ENCODE data around the gene PAK3. TPM values are rescaled to one million over a fixed set of nuclear protein-coding genes. Genes with fewer than 3 reads are reported as not detected.

PAK3 gene
- total and polyA plus RNA-seq, 2 of the 8 experiments (the other 6 are each of a cell fraction or from before 2014, with no cell fraction given): 0.80 to 7.2 TPM

DNA sequence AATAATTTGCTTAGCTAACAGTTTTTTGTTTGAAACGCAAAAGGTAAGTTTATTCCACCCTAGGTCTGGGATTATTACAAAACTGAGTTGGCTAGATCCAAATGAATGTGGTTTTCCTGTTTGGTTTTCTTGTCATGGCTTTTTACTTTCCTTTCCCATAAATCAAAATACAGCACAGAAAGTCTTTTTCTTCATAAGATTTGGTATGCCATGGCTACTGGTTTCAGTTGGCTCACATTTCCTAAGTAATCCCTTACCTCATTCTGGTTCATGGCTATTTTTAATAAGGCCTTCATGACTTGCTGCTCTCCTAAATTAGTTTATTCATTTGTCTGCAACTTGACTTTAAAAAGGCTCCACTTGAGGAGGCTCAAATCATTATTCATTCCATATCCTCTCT is 12.9 kb upstream of the PAK3 start:
- no peaks in the 10 kb centered on the region for H3K23me2 ChIP-seq (ENCODE audit: low read depth, low read length)
- WGBS, 2 experiments (ENCODE audit: extremely low coverage in 1 of 2, insufficient coverage in 1 of 2, insufficient read length in 1 of 2, insufficient replicate concordance in 2 of 2, low coverage in 1 of 2, low lambda C conversion rate in 2 of 2, missing lambda C conversion rate in 1 of 2): 77% methylated on average over 1 of the region's 1 CpG; no CpG with 5 or more reads in 1 of the 2 experiments
- no peaks in the 10 kb centered on the region for H3K36me3 ChIP-seq (ENCODE audit: control insufficient read depth in 2 of 4, insufficient read depth in 4 of 4, low read length in 3 of 4)
- DNase-seq (ENCODE audit: low read depth in 1 of 2, low spot score in 2 of 2) (no peak), FAIRE-seq (no peak)
- H3K27me3 ChIP-seq (replicated peaks in 1 of 4; ENCODE audit: control insufficient read depth in 3 of 4, extremely low read depth in 1 of 4, insufficient read depth in 3 of 4, low read length in 3 of 4): no peaks in the 10 kb centered on the region
- no peaks in the 10 kb centered on the region for H3K79me2 ChIP-seq (ENCODE audit: control insufficient read depth in 1 of 2, insufficient read depth in 2 of 2, low read length in 2 of 2)
- H4K8ac ChIP-seq (ENCODE audit: extremely low read depth, insufficient read depth, low read length): no peak overlapping the region
- H3K23ac ChIP-seq (ENCODE audit: insufficient read length): no peak overlapping the region
- no peak overlapping the region for H2AK5ac ChIP-seq (ENCODE audit: low read depth, low read length)
- H2BK12ac ChIP-seq (ENCODE audit: low read depth, low read length): no peak overlapping the region
- no peak overlapping the region for H2BK120ac ChIP-seq (replicated peaks; ENCODE audit: low read depth, low read length)
- ChIA-PET CTCF (ENCODE audit: partially characterized antibody) (interaction anchor here (0.7 kb wide), 1 partner anchor 94 kb away, joined by 3 read pairs; no protein-coding TSS in a partner anchor), POLR2A (ENCODE audit: partially characterized antibody) (no interaction called here)
- H2BK5ac ChIP-seq (ENCODE audit: low read depth, low read length): no peak overlapping the region
- no peak overlapping the region for H3K4me2 ChIP-seq (ENCODE audit: insufficient read depth in 1 of 2, low read depth in 2 of 2, low read length in 2 of 2)
- H4K5ac ChIP-seq (ENCODE audit: insufficient read length, low read depth, low read length): no peak overlapping the region
- no peak overlapping the region for H2AFZ ChIP-seq (ENCODE audit: low read length)
- no peak overlapping the region for H3K18ac ChIP-seq (ENCODE audit: extremely low read depth, low read length)
- no peak overlapping the region for H4K91ac ChIP-seq (replicated peaks; ENCODE audit: insufficient read length, low read length)
- H3K79me1 ChIP-seq (ENCODE audit: low read depth, low read length): no peaks in the 10 kb centered on the region
- peaks cover 0 to 11% (median 1%) of the 10 kb centered on the region in 4 experiments; a peak in 1 of 7 replicates for H3K4me1 ChIP-seq (replicated peaks in 1 of 4; ENCODE audit: control insufficient read depth in 3 of 4, insufficient read depth in 4 of 4, low read length in 3 of 4)
- no peak overlapping the region for H2BK15ac ChIP-seq (ENCODE audit: low read length)
- no peak overlapping the region for H3K27ac ChIP-seq (ENCODE audit: low read depth, low read length)
- H3K9me3 ChIP-seq (ENCODE audit: insufficient read depth in 2 of 2, low read depth in 1 of 2, low read length in 1 of 2): no peaks in the 10 kb centered on the region
- no peak overlapping the region for H3K56ac ChIP-seq (replicated peaks; ENCODE audit: insufficient read length, low read depth, low read length)
- TF ChIP-seq CBX8 (IDR thresholded peaks at IDR 0.05; ENCODE audit: borderline replicate concordance, low read depth, low read length) (no peak), JUND (IDR thresholded peaks at IDR 0.05; ENCODE audit: low read length) (no peak)
- H2BK20ac ChIP-seq (ENCODE audit: low read length): no peak overlapping the region
- H3K9ac ChIP-seq (replicated peaks in 1 of 4; ENCODE audit: extremely low read depth in 1 of 4, low read depth in 3 of 4, low read length in 3 of 4): no peak overlapping the region
- no peaks in the 10 kb centered on the region for H4K20me1 ChIP-seq (replicated peaks in 1 of 2; ENCODE audit: control insufficient read depth in 1 of 2, insufficient read depth in 2 of 2, low read length in 2 of 2)
- H3K14ac ChIP-seq (ENCODE audit: insufficient read length): no peak overlapping the region
- no peak overlapping the region for H3K4me3 ChIP-seq (ENCODE audit: extremely low read depth in 1 of 4, insufficient read depth in 2 of 4, low read depth in 3 of 4, low read length in 4 of 4)
- H3K4ac ChIP-seq (replicated peaks; ENCODE audit: insufficient read length, low read depth, low read length): no peak overlapping the region
